Activated naive CD8-positive, alpha-beta T cell treated with anti-CD3 and anti-CD28 coated beads, Interleukin-2, amount 10 ng/mL, durations not matched to agents 7 days and 5 days (primary cell): Measurements from ENCODE around the gene TAOK2. TPM values are rescaled to one million over a fixed set of nuclear protein-coding genes. Genes with fewer than 3 reads are reported as not detected.
"Not testable (repeated sequence)": the region's sequence is repeated elsewhere in the genome, so short reads cannot be mapped to it uniquely, and the experiment has no call there.

Source experiments
- ATAC-seq: fragments of 150-1000 bp; cut with Tn5 transposase; one replicate; pipeline ENCODE4 v1.10.0; 2021; ENCODE audit warnings: low read depth, moderate library complexity
- POLR2A ChIA-PET: fragments of 350-600 bp; sonication (Branson Sonifier 250); formaldehyde crosslinking; loops from one replicate; lab custom pipeline; 2021; ENCODE audit warnings: antibody characterized with exemption; lab: Charles Lee
- DNase-seq: peaks from one replicate; pipeline ENCODE4 v3.0.0; 2021
- H3K27ac Mint-ChIP-seq: one replicate; pipeline ENCODE4 v1.8.0; 2022; ENCODE audit warnings: mild to moderate bottlenecking, mixed read lengths
- H3K27me3 Mint-ChIP-seq: one replicate; pipeline ENCODE4 v1.8.0; 2022; ENCODE audit warnings: mild to moderate bottlenecking, moderate library complexity, mixed read lengths
- H3K36me3 Mint-ChIP-seq: one replicate; pipeline ENCODE4 v1.8.0; 2021; ENCODE audit warnings: mild to moderate bottlenecking, mixed read lengths
- H3K4me1 Mint-ChIP-seq: one replicate; pipeline ENCODE4 v1.8.0; 2021; ENCODE audit warnings: mixed read lengths
- H3K4me3 Mint-ChIP-seq: one replicate; pipeline ENCODE4 v1.8.0; 2022; ENCODE audit warnings: mild to moderate bottlenecking, moderate library complexity, mixed read lengths
- H3K9me3 Mint-ChIP-seq: one replicate; pipeline ENCODE4 v1.8.0; 2021; ENCODE audit warnings: mixed read lengths
- total RNA-seq, 2 experiments: library from RNA; stranded (reverse); gene quantifications; one replicate each; pipeline ENCODE4 v1.2.3, GENCODE V29; 2021

The TAOK2 gene
- total RNA-seq, 2 experiments from 2014 or later, result 51.6 to 53.4 TPM

GRCh38 chr16:30004811-30005242 is 31.2 kb downstream of the TAOK2 start:
- Mint-ChIP-seq H3K9me3 (no peaks in the 10 kb centered on the region), H3K27ac (no peak overlapping the region), H3K4me1 (peaks cover 4% of the 10 kb centered on the region), H3K27me3 (peaks cover 2% of the 10 kb centered on the region), H3K36me3 (peaks cover 2% of the 10 kb centered on the region), H3K4me3 (no peak overlapping the region)
- POLR2A ChIA-PET, result interaction anchor here (1.0 to 1.3 kb wide), 3 partner anchors 8 to 197 kb away, joined by 3 to 4 read pairs (median 3); no protein-coding TSS in a partner anchor
- DNase-seq (no peak), ATAC-seq (no peak)

GRCh38 chr16:30005341-30006094 is 31.9 kb downstream of the TAOK2 start:
- Mint-ChIP-seq H3K4me1 (peaks cover 3% of the 10 kb centered on the region), H3K27me3 (peaks cover 8% of the 10 kb centered on the region), H3K4me3 (no peak overlapping the region), H3K9me3 (no peaks in the 10 kb centered on the region), H3K27ac (no peak overlapping the region), H3K36me3 (peaks cover 2% of the 10 kb centered on the region)
- DNase-seq (no peak), ATAC-seq (peak; percentile 62)
- POLR2A ChIA-PET, result interaction anchor here (0.6 to 1.3 kb wide), 7 partner anchors 9 to 197 kb away, joined by 3 to 4 read pairs (median 3); partner anchors contain the start of gene TAOK2

- H3K4me3 Mint-ChIP-seq, result no peak overlapping the region
- peaks cover 2% of the 10 kb centered on the region for H3K36me3 Mint-ChIP-seq
- H3K27ac Mint-ChIP-seq, result no peak overlapping the region
- H3K4me1 Mint-ChIP-seq, result peaks cover 3% of the 10 kb centered on the region
- ATAC-seq, result no peak
- peaks cover 9% of the 10 kb centered on the region for H3K27me3 Mint-ChIP-seq
- DNase-seq, result no peak
- H3K9me3 Mint-ChIP-seq, result no peaks in the 10 kb centered on the region
- POLR2A ChIA-PET, result interaction anchor here (0.6 to 1.0 kb wide), 5 partner anchors 12 to 198 kb away, joined by 3 read pairs; partner anchors contain the start of gene TAOK2
Observed at GRCh38 chr16:30006095-30006473, 32.4 kb downstream of the TAOK2 start.

GRCh38 chr16:30006659-30007377 is 33.1 kb downstream of the TAOK2 start:
- Mint-ChIP-seq H3K9me3 (no peaks in the 10 kb centered on the region), H3K4me1 (peaks cover 3% of the 10 kb centered on the region), H3K4me3 (no peak overlapping the region), H3K36me3 (peaks cover 2% of the 10 kb centered on the region), H3K27me3 (peaks cover 15% of the 10 kb centered on the region), H3K27ac (no peak overlapping the region)
- POLR2A ChIA-PET, result no interaction called here
- DNase-seq, result no peak
- no peak for ATAC-seq

- Mint-ChIP-seq H3K27me3 (peaks cover 21% of the 10 kb centered on the region), H3K9me3 (no peaks in the 10 kb centered on the region), H3K4me3 (no peak overlapping the region), H3K36me3 (peaks cover 2% of the 10 kb centered on the region), H3K27ac (no peak overlapping the region), H3K4me1 (peaks cover 6% of the 10 kb centered on the region)
- DNase-seq, result no peak
- POLR2A ChIA-PET, result no interaction called here
- no peak for ATAC-seq
Observed at GRCh38 chr16:30007378-30007895, 33.8 kb downstream of the TAOK2 start.

- Mint-ChIP-seq H3K27ac (no peak overlapping the region), H3K4me1 (peaks cover 3% of the 10 kb centered on the region), H3K9me3 (no peaks in the 10 kb centered on the region), H3K4me3 (no peak overlapping the region), H3K27me3 (peaks cover 30% of the 10 kb centered on the region), H3K36me3 (no peaks in the 10 kb centered on the region)
- DNase-seq, result no peak
- POLR2A ChIA-PET, result no interaction called here
- ATAC-seq, result no peak
Observed at GRCh38 chr16:30009085-30009862, 35.6 kb downstream of the TAOK2 start.

- no peak for ATAC-seq
Observed at GRCh38 chr16:30009990-30010843, 36.5 kb downstream of the TAOK2 start.

GRCh38 chr16:30010844-30011713 is 37.4 kb downstream of the TAOK2 start, which contains the start of gene DOC2A:
Gene DOC2A, minus strand, starts transcription at chr16:30011027. Its CDS starts 805 bp downstream, at chr16:30010222.
- Mint-ChIP-seq H3K9me3 (no peaks in the 10 kb centered on the region), H3K4me3 (peak within 1 kb of the TSS; percentile 87), H3K27ac (no peak within 1 kb of the TSS), H3K27me3 (peaks cover 34% of the 10 kb centered on the region), H3K4me1 (peaks cover 3% of the 10 kb centered on the region), H3K36me3 (no peaks in the 10 kb centered on the region)
- POLR2A ChIA-PET, result interaction anchor here (1.5 kb wide), 1 partner anchor 85 kb away, joined by 3 read pairs; the partner anchor contains the start of gene KCTD13
- DNase-seq, result peak; percentile 54
- ATAC-seq, result peak; percentile 48

More at GRCh38 chr16:30009990-30010843, 36.5 kb downstream of the TAOK2 start:
- H3K4me3 Mint-ChIP-seq, result peak overlapping the region; percentile 64
- no peak for DNase-seq
- no peaks in the 10 kb centered on the region for H3K9me3 Mint-ChIP-seq
- H3K27me3 Mint-ChIP-seq, result peaks cover 32% of the 10 kb centered on the region
- H3K4me1 Mint-ChIP-seq, result peaks cover 3% of the 10 kb centered on the region
- H3K36me3 Mint-ChIP-seq, result no peaks in the 10 kb centered on the region
- H3K27ac Mint-ChIP-seq, result no peak overlapping the region
- POLR2A ChIA-PET, result interaction anchor here (1.5 kb wide), 1 partner anchor 84 kb away, joined by 3 read pairs; the partner anchor contains the start of gene KCTD13

- H3K4me3 Mint-ChIP-seq, result peak overlapping the region; percentile 87
- peaks cover 3% of the 10 kb centered on the region for H3K4me1 Mint-ChIP-seq
- ATAC-seq, result no peak
- POLR2A ChIA-PET, result no interaction called here
- no peaks in the 10 kb centered on the region for H3K9me3 Mint-ChIP-seq
- peaks cover 34% of the 10 kb centered on the region for H3K27me3 Mint-ChIP-seq
- no peak for DNase-seq
- no peaks in the 10 kb centered on the region for H3K36me3 Mint-ChIP-seq
- peak overlapping the region; percentile 68 for H3K27ac Mint-ChIP-seq
Observed at GRCh38 chr16:30011714-30012504, 38.2 kb downstream of the TAOK2 start.

GRCh38 chr16:30012598-30012997 is 38.9 kb downstream of the TAOK2 start:
- not testable (repeated sequence) for H3K27ac Mint-ChIP-seq, H3K4me3 Mint-ChIP-seq

GRCh38 chr16:30015450-30015849 is 41.8 kb downstream of the TAOK2 start:
- DNase-seq, ATAC-seq, H3K36me3 Mint-ChIP-seq, H3K27ac Mint-ChIP-seq, POLR2A ChIA-PET, H3K4me3 Mint-ChIP-seq, H3K4me1 Mint-ChIP-seq, H3K9me3 Mint-ChIP-seq: not testable (repeated sequence)
- peaks cover 27% of the 10 kb centered on the region for H3K27me3 Mint-ChIP-seq

More at GRCh38 chr16:30012598-30012997, 38.9 kb downstream of the TAOK2 start:
- not testable (repeated sequence) for H3K9me3 Mint-ChIP-seq, ATAC-seq, H3K36me3 Mint-ChIP-seq, H3K4me1 Mint-ChIP-seq, DNase-seq
- H3K27me3 Mint-ChIP-seq, result peaks cover 34% of the 10 kb centered on the region
- POLR2A ChIA-PET, result interaction anchor here (0.7 to 1.2 kb wide), 2 partner anchors 15 to 312 kb away, joined by 3 to 4 read pairs; no protein-coding TSS in a partner anchor
